GM19372 (cell line): Measurements from ENCODE around the gene KRTAP10-7.
"Not testable (repeated sequence)": the region's sequence is repeated elsewhere in the genome, so short reads cannot be mapped to it uniquely, and the experiment has no call there.

Source experiments
- ATAC-seq: cut with Tn5 transposase; IDR thresholded peaks from one replicate; pipeline ENCODE4 v1.9.1; 2021; ENCODE audit warnings: mild to moderate bottlenecking, low read depth, moderate library complexity; ENCODE audit not compliant: unreplicated experiment

Gene KRTAP10-7

GRCh38 chr21:44609193-44609592 is 8.8 kb downstream of the KRTAP10-7 start:
- no peak for ATAC-seq

- ATAC-seq: not testable (repeated sequence)
These were observed 9.9 kb downstream of the KRTAP10-7 start for GRCh38 chr21:44610157-44610843.

GRCh38 chr21:44611551-44611950 is 11.2 kb downstream of the KRTAP10-7 start:
- no peak for ATAC-seq

- ATAC-seq: no peak
These were observed 11.7 kb downstream of the KRTAP10-7 start, which contains the start of gene KRTAP10-8 for GRCh38 chr21:44612029-44612486. KRTAP10-8 (plus strand) TSS chr21:44612079; CDS start chr21:44612101, 22 bp downstream.

GRCh38 chr21:44612669-44613229 is 12.4 kb downstream of the KRTAP10-7 start:
- ATAC-seq: no peak

DNA sequence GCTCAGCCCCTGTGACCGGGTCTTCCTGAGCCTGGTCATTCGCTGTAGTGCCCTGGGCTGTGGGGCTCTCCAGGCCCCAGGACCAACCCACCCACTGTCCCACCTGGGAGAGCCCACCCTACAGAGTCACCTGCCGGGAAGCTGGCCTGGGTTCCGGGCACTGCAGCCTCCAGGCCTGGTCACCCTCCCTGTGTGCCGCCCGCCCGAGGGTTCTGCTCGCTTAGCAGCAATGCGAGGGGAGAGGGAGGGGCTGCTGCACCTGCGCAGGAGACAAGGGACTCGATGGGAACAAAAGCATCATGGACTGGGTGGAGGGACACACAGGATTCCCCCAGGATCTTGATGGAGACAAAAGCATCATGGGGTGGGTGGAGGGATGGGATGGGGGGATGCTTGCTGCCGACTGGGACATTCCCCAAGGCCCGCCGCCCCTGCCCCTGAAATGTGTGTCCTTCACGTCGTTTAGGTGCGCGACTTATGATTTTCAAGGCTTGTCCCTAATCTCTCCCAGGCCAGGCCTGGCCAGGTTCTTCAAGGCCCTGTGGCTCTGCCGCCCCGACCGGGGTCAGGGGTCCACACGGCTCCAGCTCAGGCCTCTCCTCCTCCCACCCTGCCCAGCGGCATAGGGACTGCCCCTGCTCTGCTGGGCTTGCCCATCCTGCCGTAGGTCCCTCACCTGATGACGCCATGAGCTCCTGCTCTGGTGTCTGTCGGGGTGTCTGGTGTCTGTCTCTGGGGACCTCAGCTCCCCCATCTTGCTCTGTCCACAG is 13.2 kb downstream of the KRTAP10-7 start:
- ATAC-seq: no peak

GRCh38 chr21:44614161-44614631 is 13.8 kb downstream of the KRTAP10-7 start:
- no peak for ATAC-seq

GRCh38 chr21:44614961-44615391 is 14.6 kb downstream of the KRTAP10-7 start:
- no peak for ATAC-seq

DNA sequence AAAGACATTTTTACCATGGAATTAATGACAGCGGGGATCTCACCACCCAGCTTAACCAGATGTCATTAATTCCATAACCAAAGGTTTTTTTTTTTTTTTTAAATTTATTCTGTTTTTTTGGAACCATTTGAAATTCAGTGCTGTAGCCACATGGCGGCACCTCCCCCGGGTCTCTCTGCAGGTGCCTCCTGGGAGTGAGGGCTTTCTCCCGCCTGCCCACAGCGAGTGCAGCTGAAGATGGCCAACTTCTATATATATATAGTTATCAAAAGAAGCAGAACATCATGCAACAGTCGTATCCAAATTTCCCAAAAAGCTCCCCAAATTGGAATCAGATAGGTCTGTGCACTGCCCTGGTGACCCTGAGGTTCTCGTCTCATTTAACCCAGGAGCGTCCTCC is 15.1 kb downstream of the KRTAP10-7 start:
- no peak for ATAC-seq

DNA sequence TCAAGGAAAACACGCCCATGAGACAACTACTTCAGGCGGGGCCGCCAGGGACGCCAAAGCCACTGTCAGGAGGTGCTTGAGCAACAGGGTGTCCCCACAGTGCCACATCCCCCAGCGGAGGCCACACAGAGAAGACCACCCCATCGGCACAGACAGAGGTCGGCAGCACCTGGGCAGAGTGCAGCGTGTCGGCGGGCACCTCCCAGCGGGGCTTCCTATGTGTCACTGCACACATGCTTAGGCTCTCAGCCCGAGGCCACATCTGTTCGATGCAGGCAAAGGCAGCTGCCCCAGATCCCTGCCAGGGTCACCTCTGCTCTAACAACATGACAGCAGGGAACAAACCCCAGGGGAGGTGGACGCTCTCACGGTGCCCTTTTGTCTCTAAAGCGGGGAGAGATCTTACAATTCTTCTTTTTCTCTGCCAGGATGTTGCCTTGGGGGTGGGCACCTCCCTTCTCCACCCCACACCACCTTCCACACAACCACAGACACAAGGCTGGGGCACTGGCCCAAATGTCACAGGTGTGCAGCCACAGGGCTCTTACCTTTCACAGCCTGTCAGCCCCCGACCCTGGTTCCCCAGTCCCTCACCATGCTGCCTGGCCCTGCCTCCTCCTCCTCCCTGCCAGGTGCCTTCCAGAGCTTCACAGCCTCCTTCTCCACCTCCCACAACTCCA is 15.7 kb downstream of the KRTAP10-7 start:
- ATAC-seq: no peak

GRCh38 chr21:44616591-44616926 is 16.2 kb downstream of the KRTAP10-7 start:
- ATAC-seq: no peak

DNA sequence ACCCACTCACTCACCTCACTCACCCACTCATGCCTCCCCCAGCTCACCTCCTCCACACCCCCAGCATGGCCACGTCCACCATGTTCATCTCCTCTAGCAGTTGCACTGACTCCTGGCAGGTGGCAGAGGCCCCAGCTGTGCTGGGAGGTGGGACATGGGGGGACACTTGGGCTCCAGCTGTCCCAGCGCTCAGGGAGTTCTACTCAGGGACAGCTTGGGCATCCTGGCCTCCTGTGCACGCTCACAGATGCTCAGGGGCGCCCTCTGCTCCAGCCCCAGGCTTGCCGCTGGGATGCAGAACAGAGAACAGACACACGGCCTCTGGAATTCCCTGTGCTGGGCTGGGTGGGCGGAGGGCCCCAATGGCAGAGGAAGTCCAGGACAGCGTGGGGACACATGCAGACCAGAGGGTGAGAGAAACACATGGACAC is 16.7 kb downstream of the KRTAP10-7 start:
- ATAC-seq: no peak

GRCh38 chr21:44618504-44618903 is 18.1 kb downstream of the KRTAP10-7 start:
- ATAC-seq: no peak

DNA sequence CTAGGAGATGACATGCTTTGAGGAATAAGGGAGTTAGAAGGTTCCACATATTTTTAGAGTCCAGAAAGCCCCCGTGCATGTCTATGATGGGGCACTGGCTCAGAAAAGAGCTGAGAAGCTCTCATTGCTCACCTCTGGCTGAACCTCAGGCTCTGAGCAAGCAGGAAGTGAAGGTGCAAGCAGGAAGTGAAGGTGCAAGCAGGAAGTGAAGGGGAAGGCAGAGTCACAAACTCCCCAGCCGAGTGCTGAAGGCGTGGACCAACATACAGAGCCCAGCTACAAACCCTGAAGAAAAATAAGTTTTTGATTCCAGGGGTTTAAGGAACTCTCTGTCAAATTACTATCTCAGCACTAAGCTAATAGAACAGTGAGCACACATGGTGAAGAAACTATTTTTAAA is 18.5 kb downstream of the KRTAP10-7 start:
- ATAC-seq: no peak

DNA sequence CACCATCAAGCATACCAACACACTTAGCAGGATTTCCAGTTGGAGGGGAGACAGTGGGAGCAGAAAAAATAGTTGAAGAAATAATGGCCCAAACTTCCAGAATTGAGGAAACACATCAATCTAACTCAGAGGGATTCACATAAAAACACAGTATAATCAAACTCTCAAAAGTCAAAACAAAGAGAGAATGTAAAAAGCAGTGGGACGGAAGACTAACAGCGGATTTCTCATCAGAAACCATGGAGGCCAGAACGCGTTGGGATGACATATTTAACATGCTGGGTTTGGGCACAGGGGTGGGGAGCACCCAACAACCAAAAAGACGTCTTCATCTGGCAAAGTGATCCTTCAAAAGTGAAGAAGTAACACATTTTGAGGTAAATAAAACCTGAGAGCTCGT is 19.5 kb downstream of the KRTAP10-7 start:
- no peak for ATAC-seq

DNA sequence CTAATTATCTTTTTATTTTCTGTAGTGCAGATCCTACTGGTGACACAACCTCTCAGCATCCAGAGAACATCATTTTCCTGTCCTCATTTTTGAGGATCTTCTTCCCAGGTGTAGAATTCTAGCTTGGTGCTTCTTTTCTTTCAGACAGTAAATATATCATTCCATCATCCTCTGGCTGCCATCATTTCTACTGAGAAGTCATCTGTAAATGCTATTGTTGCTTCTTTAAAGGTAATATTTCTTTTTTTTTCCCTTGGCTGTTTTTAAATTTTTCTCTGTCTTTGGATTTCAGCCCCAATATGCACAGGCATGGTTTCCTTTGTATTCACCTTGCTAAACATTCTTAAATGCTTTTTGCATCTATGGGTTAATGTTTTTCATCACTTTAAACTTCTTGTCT is 23.2 kb downstream of the KRTAP10-7 start:
- no peak for ATAC-seq

DNA sequence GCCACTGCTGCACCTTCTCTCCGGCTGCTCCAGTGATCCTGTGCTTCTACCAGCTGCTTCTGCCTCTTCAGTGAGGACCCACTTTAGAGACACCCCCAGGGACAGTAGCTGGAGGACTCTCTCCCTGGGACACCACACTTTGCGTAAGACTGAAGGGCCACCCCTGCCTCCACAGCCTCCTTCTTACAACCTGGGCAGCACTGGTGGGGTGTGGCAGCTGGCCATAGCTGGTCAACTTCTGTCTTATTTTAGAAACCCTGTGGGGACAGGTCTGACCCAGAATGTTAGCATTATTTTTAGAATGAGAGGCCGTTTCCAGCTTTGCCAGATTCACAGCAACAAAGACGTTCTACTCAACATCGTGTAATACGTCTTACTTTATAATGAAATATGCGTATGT is 25.4 kb downstream of the KRTAP10-7 start:
- ATAC-seq: no peak

DNA sequence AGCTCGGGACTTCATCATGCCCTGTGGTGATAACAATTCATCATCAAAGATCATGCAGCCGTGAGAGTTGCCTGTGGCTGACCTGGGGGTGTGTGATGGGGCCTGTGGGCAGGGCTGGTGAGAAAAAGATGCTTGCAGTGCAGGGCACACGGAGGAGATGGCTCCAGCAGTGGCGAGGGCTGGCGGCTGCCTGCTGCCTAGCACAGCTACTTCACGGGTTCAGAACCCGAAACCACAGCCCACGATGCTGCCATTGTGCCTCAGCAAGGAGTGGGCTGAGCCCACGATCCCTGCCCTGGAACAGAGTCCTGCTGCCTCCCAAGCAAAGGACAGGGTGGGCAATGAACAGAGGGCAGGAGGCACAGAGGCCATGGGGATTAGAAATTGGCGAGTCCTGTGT is 25.9 kb downstream of the KRTAP10-7 start:
- ATAC-seq: no peak

DNA sequence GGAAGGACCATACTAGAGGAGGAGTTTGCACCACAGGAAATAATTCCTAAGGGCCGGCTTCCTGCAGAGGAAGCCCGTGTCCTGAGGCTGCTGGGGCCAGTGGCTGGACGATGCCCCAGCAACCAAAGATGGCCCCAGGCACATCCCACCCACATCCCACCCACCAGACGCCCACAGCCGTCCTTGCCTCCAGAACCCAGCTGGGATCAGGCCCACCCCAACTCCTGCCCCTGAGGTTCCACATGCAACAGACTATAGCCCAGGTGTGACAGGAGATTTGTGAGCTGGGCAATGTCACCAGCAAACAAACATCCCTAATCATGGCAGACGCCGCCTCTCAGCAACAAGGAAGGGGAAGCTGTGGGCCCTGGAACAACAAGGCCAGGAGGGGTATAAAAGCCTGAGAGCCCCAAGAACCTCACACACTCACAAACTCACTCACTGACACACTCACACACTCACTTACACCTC is 26.3 kb downstream of the KRTAP10-7 start, which contains the start of gene KRTAP10-9:
TSS of gene KRTAP10-9 (plus strand) at position 421 of the 471 bp plus-strand sequence. CDS start 79 bp downstream, outside the sequence.
- ATAC-seq: no peak

GRCh38 chr21:44627181-44627822 is 26.9 kb downstream of the KRTAP10-7 start:
- not testable (repeated sequence) for ATAC-seq
